ENCODE data around the gene IL10RB. TPM values are rescaled to one million over a fixed set of nuclear protein-coding genes. Genes with fewer than 3 reads are reported as not detected.
A peak's percentile ranks its signal among the peaks of the same experiment; 100 is the strongest.

The IL10RB gene
- total RNA-seq, 4 donors from 2014 or later, result 16.9 to 31.0 (median 20.6) TPM

DNA sequence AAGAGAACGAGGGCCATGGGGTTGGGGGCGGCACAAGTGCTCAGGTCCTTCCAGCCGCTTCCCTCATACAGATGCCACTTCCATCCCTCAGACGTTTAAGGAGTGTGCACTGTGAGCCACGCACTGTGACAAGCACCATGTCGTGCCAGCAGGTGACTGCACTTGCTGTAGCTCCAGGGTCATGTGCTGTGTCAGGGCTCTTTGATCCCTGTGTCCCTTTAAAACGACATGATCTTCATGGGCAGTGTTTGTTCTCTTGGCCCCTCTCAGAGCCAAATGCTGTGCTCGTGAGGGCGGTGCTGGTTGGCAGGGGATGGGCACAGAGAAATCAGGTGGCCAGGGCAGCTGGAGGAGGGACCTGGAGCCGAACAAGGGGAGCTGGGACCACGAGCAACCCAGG, 19.9 kb downstream of the IL10RB start:
- peaks cover 19 to 32% (median 28%) of the 10 kb centered on the region in 4 donors for H3K4me1 ChIP-seq
- no peaks in the 10 kb centered on the region for H3K9me3 ChIP-seq
- WGBS, result 89% methylated on average over 10 of the region's 11 CpGs
- intact Hi-C loops (cut with DNase I), result no loop called here
- TF ChIP-seq POLR2A (IDR thresholded peaks at IDR 0.05; ENCODE audit: low read depth), result no peak
- no peak for TF ChIP-seq EP300 (IDR thresholded peaks at IDR 0.05)
- no peak for TF ChIP-seq POLR2AphosphoS5 (IDR thresholded peaks at IDR 0.05)
- TF ChIP-seq, protein P1, sequence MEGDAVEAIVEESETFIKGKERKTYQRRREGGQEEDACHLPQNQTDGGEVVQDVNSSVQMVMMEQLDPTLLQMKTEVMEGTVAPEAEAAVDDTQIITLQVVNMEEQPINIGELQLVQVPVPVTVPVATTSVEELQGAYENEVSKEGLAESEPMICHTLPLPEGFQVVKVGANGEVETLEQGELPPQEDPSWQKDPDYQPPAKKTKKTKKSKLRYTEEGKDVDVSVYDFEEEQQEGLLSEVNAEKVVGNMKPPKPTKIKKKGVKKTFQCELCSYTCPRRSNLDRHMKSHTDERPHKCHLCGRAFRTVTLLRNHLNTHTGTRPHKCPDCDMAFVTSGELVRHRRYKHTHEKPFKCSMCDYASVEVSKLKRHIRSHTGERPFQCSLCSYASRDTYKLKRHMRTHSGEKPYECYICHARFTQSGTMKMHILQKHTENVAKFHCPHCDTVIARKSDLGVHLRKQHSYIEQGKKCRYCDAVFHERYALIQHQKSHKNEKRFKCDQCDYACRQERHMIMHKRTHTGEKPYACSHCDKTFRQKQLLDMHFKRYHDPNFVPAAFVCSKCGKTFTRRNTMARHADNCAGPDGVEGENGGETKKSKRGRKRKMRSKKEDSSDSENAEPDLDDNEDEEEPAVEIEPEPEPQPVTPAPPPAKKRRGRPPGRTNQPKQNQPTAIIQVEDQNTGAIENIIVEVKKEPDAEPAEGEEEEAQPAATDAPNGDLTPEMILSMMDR (IDR thresholded peaks at IDR 0.05), result no peak
- H3K4me3 ChIP-seq, result no peak overlapping the region
- H3K27me3 ChIP-seq, result no peaks in the 10 kb centered on the region
- no peak for DNase-seq (ENCODE audit: extremely low spot score)
- H3K36me3 ChIP-seq, result peaks cover 19 to 81% (median 50%) of the 10 kb centered on the region in 4 donors
- peak overlapping the region; percentile 43 to 62 (median 59) for H3K27ac ChIP-seq (replicated peaks in 1 of 4)

DNA sequence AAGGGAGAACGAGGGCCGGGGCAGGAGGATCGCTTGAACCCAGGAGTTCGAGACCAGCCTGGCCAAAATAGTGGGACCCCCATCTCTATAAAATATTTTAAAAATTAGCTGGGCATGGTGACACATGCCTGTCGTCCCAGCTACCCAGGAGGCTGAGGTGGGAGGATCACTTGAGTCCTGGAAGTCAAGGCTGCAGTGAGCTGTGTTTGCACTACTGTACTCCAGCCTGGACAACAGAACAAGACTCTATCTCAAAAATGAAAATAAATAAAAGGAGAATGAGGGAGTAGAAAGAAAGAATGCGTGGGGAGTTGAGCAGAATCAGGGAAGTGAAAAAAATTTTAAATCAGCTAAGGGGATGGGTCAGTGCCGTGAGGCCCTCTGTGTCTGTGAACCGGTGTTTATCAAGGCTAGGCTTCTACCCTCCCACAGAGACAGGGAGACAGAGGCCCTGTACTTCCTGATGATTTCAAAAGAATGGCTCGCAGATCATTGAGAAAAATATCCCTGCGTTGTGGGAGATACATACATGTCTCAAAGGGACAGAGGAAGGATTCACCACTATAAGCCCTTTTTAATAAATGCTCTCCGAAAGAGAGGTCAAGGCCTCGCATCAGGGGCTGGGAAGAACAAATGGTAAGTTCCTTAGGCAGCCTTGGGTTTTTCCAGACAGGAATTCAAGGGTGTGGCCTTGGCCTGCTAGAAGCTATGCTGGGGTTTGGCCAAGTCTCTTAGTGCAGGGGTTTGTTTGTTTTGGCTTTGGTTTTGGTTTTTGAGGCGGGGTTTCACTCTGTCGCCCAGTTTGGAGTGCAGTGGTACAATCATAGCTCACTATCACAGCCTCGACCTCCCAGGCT, 20.7 kb downstream of the IL10RB start:
- no peaks in the 10 kb centered on the region for H3K9me3 ChIP-seq
- intact Hi-C loops (cut with DNase I), result no loop called here
- 61% methylated on average over 15 of the region's 15 CpGs for whole genome bisulfite sequencing
- peak overlapping the region; percentile 43 to 62 (median 59) for H3K27ac ChIP-seq (replicated peaks in 1 of 4)
- DNase-seq (ENCODE audit: extremely low spot score), result no peak
- TF ChIP-seq EP300 (IDR thresholded peaks at IDR 0.05) (no peak), POLR2AphosphoS5 (IDR thresholded peaks at IDR 0.05) (peak in 1 of 2 donors; percentile 22), POLR2A (IDR thresholded peaks at IDR 0.05; ENCODE audit: low read depth) (no peak)
- TF ChIP-seq, protein P1 (IDR thresholded peaks at IDR 0.05), result no peak
- peaks cover 14 to 81% (median 51%) of the 10 kb centered on the region in 4 donors for H3K36me3 ChIP-seq
- H3K4me3 ChIP-seq, result no peak overlapping the region
- H3K4me1 ChIP-seq, result peaks cover 19 to 32% (median 28%) of the 10 kb centered on the region in 4 donors
- no peaks in the 10 kb centered on the region for H3K27me3 ChIP-seq

DNA sequence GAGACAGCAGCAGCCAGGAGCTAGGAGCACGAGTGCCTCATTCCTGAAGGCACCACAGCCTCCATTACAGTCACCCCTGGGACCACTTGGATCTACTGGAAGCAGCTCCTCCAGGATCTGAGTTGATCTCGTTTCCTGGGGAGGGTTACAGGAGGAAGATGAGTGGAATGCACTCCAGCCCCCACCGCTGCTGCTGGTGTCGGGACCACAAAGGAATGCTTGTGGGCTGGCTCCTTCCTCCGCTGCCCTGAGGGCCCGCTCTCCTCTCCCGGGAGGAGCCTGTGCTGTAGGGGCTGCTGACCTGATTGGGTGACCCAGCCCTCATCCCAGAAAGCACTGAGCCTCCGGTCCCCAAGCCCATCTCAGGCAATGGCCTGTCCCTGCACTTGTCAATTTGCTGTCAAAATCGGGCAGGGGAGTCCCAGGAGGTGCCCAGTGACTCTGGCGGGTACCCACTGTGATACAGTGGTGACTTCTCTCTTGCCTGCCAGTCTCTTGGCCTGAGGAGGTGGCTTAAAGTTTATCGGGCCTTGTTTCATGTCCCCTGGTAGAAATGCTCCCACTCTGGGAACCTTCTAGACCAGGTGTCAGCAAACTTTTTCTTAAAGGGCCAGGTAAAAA, 23.1 kb downstream of the IL10RB start:
- Histone ChIP-seq H3K4me3 (no peak overlapping the region), H3K27ac (replicated peaks in 1 of 4) (peak overlapping the region in 2 of 4 donors; percentile 47 to 62), H3K27me3 (no peaks in the 10 kb centered on the region), H3K4me1 (peaks cover 19 to 32% (median 28%) of the 10 kb centered on the region in 4 donors), H3K9me3 (no peaks in the 10 kb centered on the region), H3K36me3 (peaks cover 14 to 81% (median 53%) of the 10 kb centered on the region in 4 donors)
- DNase-seq (ENCODE audit: extremely low spot score), result no peak
- TF ChIP-seq, protein P1 (IDR thresholded peaks at IDR 0.05), result no peak
- TF ChIP-seq EP300 (IDR thresholded peaks at IDR 0.05) (no peak), POLR2AphosphoS5 (IDR thresholded peaks at IDR 0.05) (no peak), POLR2A (IDR thresholded peaks at IDR 0.05; ENCODE audit: low read depth) (no peak)
- intact Hi-C loops (cut with DNase I), result no loop called here
- WGBS, result 84% methylated on average over 8 of the region's 11 CpGs

DNA sequence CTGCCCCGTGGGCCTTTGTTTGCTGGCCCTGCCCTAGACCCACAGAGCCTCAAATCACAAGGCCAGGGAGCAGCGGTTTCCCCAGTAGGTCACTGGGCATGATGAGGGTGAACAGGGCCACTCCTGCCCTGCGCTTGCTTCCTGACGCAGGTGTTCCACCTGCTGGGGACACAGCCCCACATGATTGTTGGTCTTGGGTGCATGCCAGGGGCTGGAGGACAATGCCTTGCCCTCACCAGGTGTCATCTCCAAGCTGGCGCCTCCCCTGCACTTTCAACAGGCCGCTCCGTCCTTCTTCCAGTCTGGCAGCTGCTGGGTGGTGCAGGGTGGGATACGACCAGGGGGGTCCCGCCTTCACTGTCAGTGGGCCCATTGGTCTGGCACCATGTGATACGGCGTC, 24.3 kb downstream of the IL10RB start:
- Histone ChIP-seq H3K27me3 (no peaks in the 10 kb centered on the region), H3K4me3 (no peak overlapping the region), H3K36me3 (peaks cover 10 to 78% (median 48%) of the 10 kb centered on the region in 4 donors), H3K4me1 (peaks cover 19 to 32% (median 28%) of the 10 kb centered on the region in 4 donors), H3K27ac (replicated peaks in 1 of 4) (no peak overlapping the region), H3K9me3 (no peaks in the 10 kb centered on the region)
- intact Hi-C loops (cut with DNase I), result no loop called here
- no peak for DNase-seq (ENCODE audit: extremely low spot score)
- TF ChIP-seq, protein P1 (IDR thresholded peaks at IDR 0.05), result no peak
- TF ChIP-seq POLR2A (IDR thresholded peaks at IDR 0.05; ENCODE audit: low read depth) (no peak), EP300 (IDR thresholded peaks at IDR 0.05) (no peak)
- 96% methylated on average over 11 of the region's 11 CpGs for WGBS

Measured in esophagus muscularis mucosa (tissue), 4 donors.